GM21737 (cell line): Measurements from ENCODE around the gene ATXN10.

Experiments used
- ATAC-seq: cut with Tn5 transposase; IDR thresholded peaks from one replicate; pipeline ENCODE4 v1.9.1; 2021; ENCODE audit warnings: mild to moderate bottlenecking, moderate library complexity; ENCODE audit not compliant: unreplicated experiment

Gene ATXN10

GRCh38 chr22:45872659-45873263 is 201.1 kb downstream of the ATXN10 start:
- no peak for ATAC-seq

- no peak for ATAC-seq
These were observed 204.8 kb downstream of the ATXN10 start for GRCh38 chr22:45876136-45877035.

GRCh38 chr22:45877036-45877380 is 205.4 kb downstream of the ATXN10 start:
- ATAC-seq: no peak

GRCh38 chr22:45877651-45878050 is 206.0 kb downstream of the ATXN10 start:
- no peak for ATAC-seq

GRCh38 chr22:45878051-45878781 is 206.6 kb downstream of the ATXN10 start:
- no peak for ATAC-seq

- ATAC-seq: no peak
These were observed 207.4 kb downstream of the ATXN10 start for GRCh38 chr22:45878901-45879551.

GRCh38 chr22:45879552-45879949 is 207.9 kb downstream of the ATXN10 start:
- no peak for ATAC-seq

GRCh38 chr22:45880091-45880715 is 208.6 kb downstream of the ATXN10 start:
- ATAC-seq: no peak

GRCh38 chr22:45880716-45881523 is 209.3 kb downstream of the ATXN10 start:
- ATAC-seq: no peak

GRCh38 chr22:45881524-45881875 is 209.9 kb downstream of the ATXN10 start:
- no peak for ATAC-seq

- ATAC-seq: no peak
These were observed 211.5 kb downstream of the ATXN10 start for GRCh38 chr22:45882881-45883810.

- ATAC-seq: no peak
These were observed 212.2 kb downstream of the ATXN10 start for GRCh38 chr22:45883811-45884170.

- ATAC-seq: no peak
These were observed 212.8 kb downstream of the ATXN10 start for GRCh38 chr22:45884201-45885062.

- ATAC-seq: no peak
These were observed 213.7 kb downstream of the ATXN10 start for GRCh38 chr22:45885171-45885840.

- no peak for ATAC-seq
These were observed 214.3 kb downstream of the ATXN10 start for GRCh38 chr22:45885941-45886395.

- no peak for ATAC-seq
These were observed 214.9 kb downstream of the ATXN10 start for GRCh38 chr22:45886540-45886939.
